HepG2 (cell line): ENCODE results near the gene NUP107. TPM values are rescaled to one million over a fixed set of nuclear protein-coding genes. Genes with fewer than 3 reads are reported as not detected.

Experiments used
- CAMTA2 ChIP-seq: sonication (generic); formaldehyde crosslinking; IDR thresholded peaks from 2 replicates; pipeline ENCODE4 v1.4.0; 2020; ENCODE audit warnings: mild to moderate bottlenecking, missing genetic modification reagents, borderline replicate concordance
- DMAP1 ChIP-seq: IDR thresholded peaks from 2 replicates; pipeline ENCODE4 v1.6.1; 2016
- GATAD2A ChIP-seq: IDR thresholded peaks from 2 replicates; pipeline ENCODE4 v1.6.1; 2016
- HDAC2 ChIP-seq: sonication (generic); formaldehyde crosslinking; IDR thresholded peaks from 2 replicates; pipeline ENCODE4 v1.4.0; 2020; ENCODE audit warnings: missing genetic modification reagents
- HOXA7 ChIP-seq: sonication (generic); formaldehyde crosslinking; IDR thresholded peaks from 2 replicates; pipeline ENCODE4 v1.8.1; 2022; ENCODE audit warnings: mild to moderate bottlenecking, missing genetic modification reagents, moderate library complexity
- ISL2 ChIP-seq: sonication (generic); formaldehyde crosslinking; IDR thresholded peaks from 2 replicates; pipeline ENCODE4 v1.5.0; 2020; ENCODE audit warnings: missing genetic modification reagents
- KLF11 ChIP-seq: IDR thresholded peaks from 2 replicates; pipeline ENCODE4 v1.6.1; 2016; ENCODE audit warnings: missing compliant biosample characterization
- KLF15 ChIP-seq: sonication (generic); formaldehyde crosslinking; IDR thresholded peaks from 2 replicates; pipeline ENCODE4 v1.8.1; 2023; ENCODE audit warnings: borderline replicate concordance, mild to moderate bottlenecking, inconsistent platforms, missing genetic modification reagents, mixed read lengths
- KLF16 ChIP-seq, 2 experiments: sonication (generic) in 1 of 2; formaldehyde crosslinking in 1 of 2; IDR thresholded peaks; 2 replicates each; pipeline versions ENCODE4 v1.6.1 to v1.8.0; 2016 to 2023; ENCODE audit warnings: missing genetic modification reagents in 2 of 2, missing compliant biosample characterization in 1 of 2
- MBD4 ChIP-seq: IDR thresholded peaks from 2 replicates; pipeline ENCODE4 v1.6.1; 2012; ENCODE audit warnings: low read length, inconsistent platforms, borderline replicate concordance
- NFKB2 ChIP-seq: sonication (generic); formaldehyde crosslinking; IDR thresholded peaks from 2 replicates; pipeline ENCODE4 v1.4.0; 2020; ENCODE audit warnings: missing genetic modification reagents, borderline replicate concordance
- POLR2G ChIP-seq: fragments of 200-400 bp; formaldehyde crosslinking; IDR thresholded peaks from 2 replicates; pipeline ENCODE4 v1.6.1; 2018; ENCODE audit warnings: mild to moderate bottlenecking, low read depth, low read length, moderate library complexity
- RAD51 ChIP-seq: fragments of 450-650 bp; IDR thresholded peaks from 2 replicates; pipeline ENCODE4 v1.6.1; 2016; ENCODE audit warnings: borderline replicate concordance
- RBFOX2 ChIP-seq: fragments of 200-400 bp; formaldehyde crosslinking; IDR thresholded peaks from 2 replicates; pipeline ENCODE4 v1.6.1; 2017; ENCODE audit warnings: low read depth, mild to moderate bottlenecking, low read length
- SP140L ChIP-seq: sonication (generic); formaldehyde crosslinking; IDR thresholded peaks from 2 replicates; pipeline ENCODE4 v1.4.0; 2020; ENCODE audit warnings: missing genetic modification reagents, borderline replicate concordance
- ZFP36 ChIP-seq: fragments of 150-350 bp; IDR thresholded peaks from 2 replicates; pipeline ENCODE4 v1.6.1; 2018; ENCODE audit warnings: borderline replicate concordance, low read length, low read depth; ENCODE audit not compliant: partially characterized antibody
- ZNF121 ChIP-seq: sonication (generic); formaldehyde crosslinking; IDR thresholded peaks from 2 replicates; pipeline ENCODE4 v1.5.0; 2020; ENCODE audit warnings: mild to moderate bottlenecking, missing genetic modification reagents
- ZNF18 ChIP-seq: sonication (generic); formaldehyde crosslinking; IDR thresholded peaks from 2 replicates; pipeline ENCODE4 v1.8.0; 2022; ENCODE audit warnings: mild to moderate bottlenecking, missing genetic modification reagents; ENCODE audit not compliant: insufficient replicate concordance
- ZNF556 ChIP-seq: sonication (generic); formaldehyde crosslinking; IDR thresholded peaks from 2 replicates; pipeline ENCODE4 v1.4.0; 2020; ENCODE audit warnings: mild to moderate bottlenecking, missing genetic modification reagents, borderline replicate concordance
- ZNF563 ChIP-seq: sonication (generic); formaldehyde crosslinking; IDR thresholded peaks from 2 replicates; pipeline ENCODE4 v1.8.0; 2022; ENCODE audit warnings: mild to moderate bottlenecking, moderate library complexity, missing genetic modification reagents
- ZNF704 ChIP-seq: sonication (generic); formaldehyde crosslinking; IDR thresholded peaks from 2 replicates; pipeline ENCODE4 v1.8.1; 2023; ENCODE audit warnings: mild to moderate bottlenecking, inconsistent platforms, moderate library complexity, missing genetic modification reagents, borderline replicate concordance
- ZNF768 ChIP-seq: sonication (generic); formaldehyde crosslinking; IDR thresholded peaks from 2 replicates; pipeline ENCODE4 v1.4.0; 2020; ENCODE audit warnings: missing genetic modification reagents
- polyA plus RNA-seq, 8 experiments: library from polyadenylated mRNA; depleted of rRNA in 3 of 8; stranded (reverse) in 7 of 8; unstranded in 1 of 8; fragments of >200 nt; fragmentation: Illumina TruSeq in 4 of 8; extraction: Trizol in 4 of 8; gene quantifications; 2 replicates each; pipeline versions ENCODE4 v1.2.1 to v1.2.3, GENCODE V29; 2011 to 2016; ENCODE audit warnings: low read depth in 4 of 8, missing spikeins in 1 of 8, mixed read lengths in 1 of 8; ENCODE audit not compliant: insufficient read depth in 1 of 8
- total RNA-seq, 5 experiments: library from RNA; depleted of rRNA; stranded (reverse); fragments of >200 nt; fragmentation: Illumina TruSeq; extraction: Trizol; gene quantifications; 2 replicates each; pipeline ENCODE4 v1.2.3, GENCODE V29; 2016; ENCODE audit warnings: low read depth in 1 of 5
- TF ChIP-seq, protein P1 (sequence below): IDR thresholded peaks from 2 replicates; pipeline ENCODE4 v1.6.1; 2016
- TF ChIP-seq, protein P2 (sequence below): sonication (generic); formaldehyde crosslinking; IDR thresholded peaks from 2 replicates; pipeline ENCODE4 v1.4.0; 2020; ENCODE audit warnings: mild to moderate bottlenecking, missing genetic modification reagents

NUP107 gene
- total and polyA plus RNA-seq, 2 of the 13 experiments (the other 11 are each of a cell fraction or from before 2014, with no cell fraction given): 54.7 to 100 TPM

- TF ChIP-seq ZNF18 (CRISPR knock-in tag) (no peak), ZNF704 (peak; percentile 65; the same call in 1 of the 2 replicates), HOXA7 (CRISPR knock-in tag) (no peak), KLF15 (CRISPR knock-in tag) (0 out of 2 replicates have a peak, but pooled peaks have one; percentile 45), ZNF121 (CRISPR knock-in tag) (peak; percentile 39; the same call in 1 of the 2 replicates), ZNF768 (peak; percentile 60; the same call in 1 of the 2 replicates), ISL2 (0 out of 2 replicates have a peak, but pooled peaks have one; percentile 25), GATAD2A (CRISPR knock-in tag) (peak; percentile 39; the same call in 1 of the 2 replicates), ZNF556 (peak; percentile 44; the same call in 1 of the 2 replicates), KLF16 (CRISPR knock-in tag; IDR thresholded peaks at IDR 0.05) (peak in 1 of 2 experiments; percentile 51; a peak in 1 of 4 replicates), RBFOX2 (peak; percentile 95), DMAP1 (CRISPR knock-in tag) (peak; percentile 87), SP140L (CRISPR knock-in tag) (no peak), HDAC2 (CRISPR knock-in tag) (peak; percentile 36; the same call in 1 of the 2 replicates), CAMTA2 (peak; percentile 71), NFKB2 (CRISPR knock-in tag) (peak; percentile 32; the same call in 1 of the 2 replicates), ZFP36 (no peak), RAD51 (peak; percentile 84), KLF11 (CRISPR knock-in tag) (peak; percentile 7; the same call in 1 of the 2 replicates), POLR2G (peak; percentile 93), ZNF563 (CRISPR knock-in tag) (peak; percentile 58; the same call in 1 of the 2 replicates), MBD4 (no peak)
- TF ChIP-seq, protein P1, sequence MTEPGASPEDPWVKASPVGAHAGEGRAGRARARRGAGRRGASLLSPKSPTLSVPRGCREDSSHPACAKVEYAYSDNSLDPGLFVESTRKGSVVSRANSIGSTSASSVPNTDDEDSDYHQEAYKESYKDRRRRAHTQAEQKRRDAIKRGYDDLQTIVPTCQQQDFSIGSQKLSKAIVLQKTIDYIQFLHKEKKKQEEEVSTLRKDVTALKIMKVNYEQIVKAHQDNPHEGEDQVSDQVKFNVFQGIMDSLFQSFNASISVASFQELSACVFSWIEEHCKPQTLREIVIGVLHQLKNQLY (CRISPR knock-in tag): peak; percentile 62; the same call in 1 of the 2 replicates
- TF ChIP-seq, protein P2, sequence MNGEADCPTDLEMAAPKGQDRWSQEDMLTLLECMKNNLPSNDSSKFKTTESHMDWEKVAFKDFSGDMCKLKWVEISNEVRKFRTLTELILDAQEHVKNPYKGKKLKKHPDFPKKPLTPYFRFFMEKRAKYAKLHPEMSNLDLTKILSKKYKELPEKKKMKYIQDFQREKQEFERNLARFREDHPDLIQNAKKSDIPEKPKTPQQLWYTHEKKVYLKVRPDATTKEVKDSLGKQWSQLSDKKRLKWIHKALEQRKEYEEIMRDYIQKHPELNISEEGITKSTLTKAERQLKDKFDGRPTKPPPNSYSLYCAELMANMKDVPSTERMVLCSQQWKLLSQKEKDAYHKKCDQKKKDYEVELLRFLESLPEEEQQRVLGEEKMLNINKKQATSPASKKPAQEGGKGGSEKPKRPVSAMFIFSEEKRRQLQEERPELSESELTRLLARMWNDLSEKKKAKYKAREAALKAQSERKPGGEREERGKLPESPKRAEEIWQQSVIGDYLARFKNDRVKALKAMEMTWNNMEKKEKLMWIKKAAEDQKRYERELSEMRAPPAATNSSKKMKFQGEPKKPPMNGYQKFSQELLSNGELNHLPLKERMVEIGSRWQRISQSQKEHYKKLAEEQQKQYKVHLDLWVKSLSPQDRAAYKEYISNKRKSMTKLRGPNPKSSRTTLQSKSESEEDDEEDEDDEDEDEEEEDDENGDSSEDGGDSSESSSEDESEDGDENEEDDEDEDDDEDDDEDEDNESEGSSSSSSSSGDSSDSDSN: peak; percentile 86
Measured at GRCh38 chr12:68745904-68746571, 59.3 kb downstream of the NUP107 start, which contains the start of gene SLC35E3 (continued).
